Nephron progenitor cell (in vitro differentiated cells): ENCODE results near the gene HSPA12B.

Experiments used
- DNase-seq: peaks from one replicate; pipeline ENCODE4 v3.0.0; 2021
- H3K27ac Mint-ChIP-seq: 2 replicates; pipeline ENCODE4 v1.8.0; 2021; ENCODE audit warnings: mild to moderate bottlenecking, moderate library complexity, mixed read lengths
- H3K27me3 Mint-ChIP-seq: 2 replicates; pipeline ENCODE4 v1.8.0; 2021; ENCODE audit warnings: mild to moderate bottlenecking, low read depth, mixed read lengths; ENCODE audit not compliant: poor library complexity
- H3K36me3 Mint-ChIP-seq: 2 replicates; pipeline ENCODE4 v1.8.0; 2021; ENCODE audit warnings: low read depth, mixed read lengths
- H3K4me1 Mint-ChIP-seq: 2 replicates; pipeline ENCODE4 v1.8.0; 2021; ENCODE audit warnings: mixed read lengths
- H3K4me3 Mint-ChIP-seq: 2 replicates; pipeline ENCODE4 v1.8.0; 2021; ENCODE audit warnings: mild to moderate bottlenecking, moderate library complexity, mixed read lengths
- H3K9me3 Mint-ChIP-seq: 2 replicates; pipeline ENCODE4 v1.8.0; 2021; ENCODE audit warnings: mild to moderate bottlenecking, moderate library complexity, mixed read lengths
- TF ChIP-seq, protein P1 (sequence below): fragments of 200-600 bp; sonication (generic); IDR thresholded peaks from 2 replicates; pipeline ENCODE4 v1.5.0; 2021; ENCODE audit warnings: antibody characterized with exemption

HSPA12B gene

DNA sequence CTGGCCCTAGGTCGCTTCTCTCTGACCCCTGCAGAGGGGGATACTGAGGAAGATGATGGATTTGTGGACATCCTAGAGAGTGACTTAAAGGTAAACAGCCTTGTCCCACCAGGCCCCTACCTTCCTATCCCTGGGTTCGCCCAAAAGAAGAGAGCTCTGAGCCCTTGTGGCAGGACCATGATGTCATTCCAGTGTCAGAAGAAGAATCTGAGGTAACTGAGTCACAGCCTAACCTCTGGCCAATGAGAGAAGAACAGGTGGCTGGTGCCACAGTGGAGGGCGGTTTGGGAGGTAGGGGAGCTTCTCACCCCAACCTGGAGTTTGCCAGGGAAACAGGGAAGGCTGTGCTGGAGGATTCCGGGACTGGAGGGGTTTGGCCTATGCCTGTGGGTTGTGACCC is 68.8 kb downstream of the HSPA12B start:
- Mint-ChIP-seq H3K27ac (no peak overlapping the region), H3K4me1 (peaks cover 54% of the 10 kb centered on the region), H3K36me3 (peaks cover 27% of the 10 kb centered on the region), H3K27me3 (peaks cover 7% of the 10 kb centered on the region), H3K9me3 (no peaks in the 10 kb centered on the region), H3K4me3 (no peak overlapping the region)
- DNase-seq, result no peak
- TF ChIP-seq, protein P1, sequence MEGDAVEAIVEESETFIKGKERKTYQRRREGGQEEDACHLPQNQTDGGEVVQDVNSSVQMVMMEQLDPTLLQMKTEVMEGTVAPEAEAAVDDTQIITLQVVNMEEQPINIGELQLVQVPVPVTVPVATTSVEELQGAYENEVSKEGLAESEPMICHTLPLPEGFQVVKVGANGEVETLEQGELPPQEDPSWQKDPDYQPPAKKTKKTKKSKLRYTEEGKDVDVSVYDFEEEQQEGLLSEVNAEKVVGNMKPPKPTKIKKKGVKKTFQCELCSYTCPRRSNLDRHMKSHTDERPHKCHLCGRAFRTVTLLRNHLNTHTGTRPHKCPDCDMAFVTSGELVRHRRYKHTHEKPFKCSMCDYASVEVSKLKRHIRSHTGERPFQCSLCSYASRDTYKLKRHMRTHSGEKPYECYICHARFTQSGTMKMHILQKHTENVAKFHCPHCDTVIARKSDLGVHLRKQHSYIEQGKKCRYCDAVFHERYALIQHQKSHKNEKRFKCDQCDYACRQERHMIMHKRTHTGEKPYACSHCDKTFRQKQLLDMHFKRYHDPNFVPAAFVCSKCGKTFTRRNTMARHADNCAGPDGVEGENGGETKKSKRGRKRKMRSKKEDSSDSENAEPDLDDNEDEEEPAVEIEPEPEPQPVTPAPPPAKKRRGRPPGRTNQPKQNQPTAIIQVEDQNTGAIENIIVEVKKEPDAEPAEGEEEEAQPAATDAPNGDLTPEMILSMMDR, result no peak

DNA sequence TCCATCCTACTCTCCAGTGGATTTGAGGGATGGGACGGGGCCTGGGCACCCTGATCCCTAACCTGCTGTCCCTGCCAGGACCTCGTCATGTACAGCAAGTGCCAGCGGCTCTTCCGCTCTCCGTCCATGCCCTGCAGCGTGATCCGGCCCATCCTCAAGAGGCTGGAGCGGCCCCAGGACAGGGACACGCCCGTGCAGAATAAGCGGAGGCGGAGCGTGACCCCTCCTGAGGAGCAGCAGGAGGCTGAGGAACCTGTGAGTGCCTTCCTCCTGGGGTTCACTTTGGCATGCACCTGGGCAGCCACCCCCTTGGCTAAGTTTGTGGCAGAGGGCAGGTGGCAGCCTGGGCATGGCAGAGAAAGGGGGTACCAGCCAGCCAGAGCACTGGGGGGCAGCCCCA is 69.4 kb downstream of the HSPA12B start:
- Mint-ChIP-seq H3K27ac (no peak overlapping the region), H3K4me1 (peaks cover 53% of the 10 kb centered on the region), H3K27me3 (peaks cover 7% of the 10 kb centered on the region), H3K36me3 (peaks cover 27% of the 10 kb centered on the region), H3K9me3 (no peaks in the 10 kb centered on the region), H3K4me3 (no peak overlapping the region)
- no peak for DNase-seq
- TF ChIP-seq, protein P1, result no peak
